ENCODE measurements around the gene BANP.
"Not testable (repeated sequence)": the region's sequence is repeated elsewhere in the genome, so short reads cannot be mapped to it uniquely, and the experiment has no call there.

The BANP gene

DNA sequence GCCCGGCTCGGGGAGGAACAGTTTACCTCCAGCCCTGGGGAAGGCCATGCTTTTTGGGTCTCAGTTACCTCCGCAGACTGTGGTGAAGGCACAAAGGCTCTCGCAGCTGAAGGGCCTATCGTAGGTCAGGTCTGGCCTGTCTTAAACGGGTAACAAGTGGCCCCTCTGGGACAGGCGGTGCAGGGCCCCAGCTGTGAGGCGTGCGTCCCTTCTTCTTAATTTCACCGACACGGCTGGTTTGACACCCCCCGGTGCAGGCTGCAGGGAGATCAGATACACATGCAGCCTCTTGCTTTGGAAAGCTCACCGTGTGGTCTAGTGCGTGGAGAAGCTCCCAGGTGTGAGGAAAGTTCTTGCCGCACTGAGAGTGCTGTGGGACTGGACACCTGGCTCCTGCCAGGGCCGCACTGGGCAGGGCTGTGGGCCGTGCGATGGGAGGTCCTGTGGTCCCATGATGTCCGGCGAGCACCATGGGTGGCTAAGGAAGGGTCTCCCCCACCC lies 162.4 kb downstream of the BANP start:
- DNase-seq, result no peak

DNA sequence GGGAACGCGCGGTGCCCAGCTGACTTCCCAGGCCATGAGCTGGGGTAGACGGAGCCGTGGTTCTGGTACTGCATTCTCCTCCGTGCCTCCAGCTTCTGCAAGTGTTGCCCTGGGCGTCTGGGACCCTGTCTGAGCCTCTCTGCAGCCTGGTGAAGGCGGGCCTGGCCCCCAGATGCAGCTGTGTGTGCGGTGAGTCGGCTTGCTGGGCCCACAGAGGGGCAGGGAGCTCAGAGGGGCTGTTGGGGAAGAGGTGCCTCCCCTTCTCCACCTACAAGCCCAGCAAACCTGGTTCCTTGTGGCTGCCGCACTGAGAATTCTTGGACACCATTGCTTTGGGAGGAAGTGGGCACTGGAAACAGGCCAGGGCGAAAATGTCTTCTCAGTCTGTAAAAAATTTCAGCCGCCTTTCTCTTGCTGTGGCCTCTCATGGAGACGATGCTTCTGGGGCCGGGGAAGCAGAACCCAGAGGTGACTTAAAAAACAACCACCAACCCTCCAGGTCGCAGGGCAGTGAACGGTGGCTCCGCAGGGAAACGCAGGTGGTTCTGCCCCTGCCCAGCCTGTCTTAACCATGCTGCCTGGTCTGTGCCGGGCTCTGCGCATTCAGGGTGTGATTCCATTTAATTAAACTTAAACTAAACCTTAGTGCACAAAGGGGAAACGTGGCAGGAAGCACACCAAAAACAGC lies 163.5 kb downstream of the BANP start:
- not testable (repeated sequence) for DNase-seq

DNA sequence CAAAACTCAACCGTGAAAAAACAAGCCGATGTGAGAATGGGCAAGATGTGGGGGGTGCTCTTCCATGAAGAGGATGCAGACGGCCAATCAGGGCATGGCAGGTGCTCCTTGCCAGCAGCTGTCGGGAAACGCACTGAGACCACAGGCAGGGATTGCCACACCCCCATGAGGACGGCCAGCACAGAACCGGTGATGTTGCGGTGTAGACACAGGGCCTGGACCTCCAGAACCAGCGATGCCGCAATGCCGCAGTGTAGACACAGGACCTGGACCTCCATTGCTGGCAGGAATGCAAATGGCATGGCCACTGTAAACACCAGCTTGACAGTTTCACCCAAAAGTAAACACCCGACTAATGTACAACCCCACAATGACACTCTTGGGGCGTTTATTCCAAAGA lies 164.9 kb downstream of the BANP start:
- no peak for DNase-seq

DNA sequence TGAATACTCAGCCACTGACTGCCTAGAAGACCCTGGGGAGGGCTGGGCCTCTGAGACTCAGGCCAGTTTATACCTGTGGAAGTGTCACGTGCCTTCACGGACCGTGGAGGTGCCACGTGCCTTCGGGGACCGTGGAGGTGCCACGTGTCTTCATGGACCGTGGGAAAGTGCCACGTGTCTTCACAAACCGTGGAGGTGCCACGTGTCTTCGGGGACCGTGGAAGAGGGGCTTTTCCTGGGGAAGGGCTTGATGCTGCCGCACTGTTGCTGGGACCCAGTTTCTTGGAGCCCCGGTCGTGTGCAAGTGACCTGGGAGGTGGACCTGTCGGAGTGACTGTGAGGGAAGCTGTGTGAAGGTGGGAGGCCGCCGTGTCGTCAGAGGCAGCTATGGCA lies 166.2 kb downstream of the BANP start:
- no peak for DNase-seq

DNA sequence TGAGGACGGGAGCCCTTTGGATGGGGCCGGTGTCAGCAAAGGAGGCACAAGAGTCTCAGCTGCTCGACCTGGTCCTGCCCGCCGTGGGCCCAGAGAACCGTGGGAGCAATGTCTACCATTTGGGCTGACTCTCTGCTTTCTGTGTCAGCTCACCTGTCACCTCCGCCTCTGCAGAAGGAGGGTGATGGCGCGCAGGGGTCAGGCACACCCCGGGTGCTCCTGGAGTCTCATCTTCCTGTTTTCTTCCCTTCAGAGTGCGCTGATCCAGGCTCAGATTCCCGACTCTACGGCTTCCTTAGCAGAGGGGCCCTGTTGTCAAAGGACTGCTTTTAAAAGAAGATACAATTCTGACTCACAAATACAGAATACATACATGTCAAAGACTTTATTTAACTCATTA lies 167.1 kb downstream of the BANP start:
- no peak for DNase-seq

DNA sequence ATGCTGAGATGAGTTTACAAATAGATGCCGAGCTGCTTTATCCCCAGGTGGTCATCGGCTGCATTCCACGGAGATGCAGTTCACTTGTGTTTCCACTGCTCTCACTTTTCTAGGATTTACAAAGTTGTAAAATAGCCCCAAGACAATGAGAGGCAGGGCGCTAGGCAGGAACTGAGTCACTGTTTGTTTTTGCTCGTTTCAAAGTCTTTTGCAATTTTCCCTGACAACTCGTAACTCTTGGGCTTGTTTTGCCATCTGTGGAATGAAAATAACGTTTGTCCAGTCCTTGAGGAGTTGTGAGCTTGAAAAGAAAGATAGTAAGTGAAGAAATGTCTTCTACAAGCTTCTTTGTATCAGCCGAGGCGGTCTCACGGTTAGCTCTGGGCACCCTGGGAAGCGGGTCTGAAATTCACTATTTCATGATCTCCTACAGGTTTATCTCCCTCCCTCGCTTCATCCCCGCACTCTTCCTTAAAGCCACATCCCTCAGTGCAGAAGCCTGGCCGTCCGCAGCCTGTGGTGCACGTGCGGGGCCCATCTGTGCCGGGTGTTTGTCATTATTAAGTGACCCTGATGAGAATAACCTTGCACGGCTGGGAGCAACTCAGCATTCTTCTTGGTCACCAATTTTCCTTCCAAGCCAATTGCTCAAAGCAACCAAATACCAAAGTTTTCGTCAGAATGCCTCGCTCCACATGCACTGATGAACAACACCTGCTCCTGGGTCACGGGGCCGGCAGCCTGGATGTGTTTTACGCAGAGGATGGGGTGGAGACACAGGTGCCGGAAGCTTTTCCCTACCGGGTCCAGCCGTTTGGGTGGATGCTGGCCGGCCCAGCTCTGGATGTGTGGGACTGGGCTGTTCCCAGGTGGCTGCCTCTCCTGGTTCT lies 167.9 kb downstream of the BANP start:
- DNase-seq, result not testable (repeated sequence)

DNA sequence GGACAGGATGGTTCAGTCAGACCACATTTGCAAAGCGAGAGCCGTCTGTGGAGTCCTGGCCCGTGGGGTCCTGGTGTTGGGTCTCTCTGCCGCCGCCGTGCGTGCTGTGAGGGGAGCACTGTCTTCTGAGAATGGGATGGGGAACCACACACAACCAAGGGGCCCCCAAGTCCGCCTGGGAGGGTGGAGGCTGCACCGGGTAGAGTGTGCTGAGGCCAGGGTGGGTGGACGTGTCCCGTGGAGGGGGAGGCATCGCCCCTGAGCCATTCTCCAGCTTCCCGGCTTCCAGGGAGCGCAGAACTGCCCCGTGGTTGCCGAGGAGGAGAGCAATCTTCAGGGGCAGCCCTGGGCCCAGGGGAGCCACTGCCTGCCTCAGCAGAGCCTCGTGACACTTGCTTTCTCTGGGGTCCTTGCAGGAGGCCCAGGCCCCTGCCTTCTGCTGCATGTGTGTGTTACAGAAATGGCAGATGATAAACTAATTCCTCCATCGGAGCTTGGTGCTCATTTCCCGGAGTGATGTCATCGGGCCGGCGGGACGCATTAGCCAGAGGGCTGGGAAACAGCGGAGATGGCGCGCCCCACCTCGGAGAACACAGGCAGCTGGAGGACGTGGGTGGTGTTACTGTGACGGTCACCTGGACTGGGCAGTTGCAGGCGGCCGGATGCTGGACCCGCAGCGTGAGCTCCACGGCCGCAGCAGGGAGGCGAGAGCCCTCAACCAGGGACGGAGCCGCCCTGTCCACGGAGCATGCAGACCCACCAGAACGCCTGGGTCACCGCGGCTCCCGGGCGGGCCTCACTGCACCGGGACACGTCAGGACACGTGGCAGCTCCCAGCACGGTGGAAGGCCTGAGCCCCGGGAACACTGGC lies 168.9 kb downstream of the BANP start:
- DNase-seq, result not testable (repeated sequence)

DNA sequence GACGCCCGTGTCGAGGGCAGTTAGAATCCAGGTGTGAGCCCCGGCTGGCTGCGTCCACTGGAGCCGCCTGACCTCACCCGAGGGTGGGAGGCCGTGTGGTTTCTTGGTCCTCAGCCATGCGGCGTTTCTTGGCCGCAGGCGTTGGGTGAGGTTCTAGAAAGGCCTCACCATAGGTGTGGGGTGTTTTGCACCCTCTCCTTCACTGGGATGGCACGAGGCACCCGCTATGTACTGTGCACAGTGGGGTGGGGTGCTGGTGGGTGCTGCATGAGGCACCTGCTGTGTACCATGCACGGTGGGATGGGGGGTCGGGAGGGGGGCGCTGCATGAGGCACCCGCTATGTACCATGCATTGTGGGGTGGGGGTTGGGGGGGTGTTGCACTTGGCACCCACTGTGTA lies 169.6 kb downstream of the BANP start:
- no peak for DNase-seq

DNA sequence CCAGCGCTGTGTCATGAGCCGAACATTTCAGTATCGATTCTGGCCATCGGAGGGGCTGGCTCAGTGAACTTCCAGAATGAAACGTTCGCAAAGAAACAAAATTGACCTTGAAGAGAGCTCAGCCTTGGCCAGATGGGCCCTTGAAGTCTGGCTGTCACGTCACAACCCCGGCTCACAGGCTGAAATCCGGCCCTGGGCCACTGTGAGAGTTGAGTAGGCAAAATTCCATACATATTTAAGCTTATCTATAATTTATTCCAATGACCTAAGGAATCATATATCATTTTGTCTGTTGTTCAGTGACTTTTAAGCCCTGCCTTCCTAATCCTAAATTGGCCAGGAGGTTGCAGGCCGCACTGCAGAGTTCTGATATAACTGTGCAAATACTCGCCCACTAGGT lies 170.2 kb downstream of the BANP start:
- not testable (repeated sequence) for DNase-seq

DNA sequence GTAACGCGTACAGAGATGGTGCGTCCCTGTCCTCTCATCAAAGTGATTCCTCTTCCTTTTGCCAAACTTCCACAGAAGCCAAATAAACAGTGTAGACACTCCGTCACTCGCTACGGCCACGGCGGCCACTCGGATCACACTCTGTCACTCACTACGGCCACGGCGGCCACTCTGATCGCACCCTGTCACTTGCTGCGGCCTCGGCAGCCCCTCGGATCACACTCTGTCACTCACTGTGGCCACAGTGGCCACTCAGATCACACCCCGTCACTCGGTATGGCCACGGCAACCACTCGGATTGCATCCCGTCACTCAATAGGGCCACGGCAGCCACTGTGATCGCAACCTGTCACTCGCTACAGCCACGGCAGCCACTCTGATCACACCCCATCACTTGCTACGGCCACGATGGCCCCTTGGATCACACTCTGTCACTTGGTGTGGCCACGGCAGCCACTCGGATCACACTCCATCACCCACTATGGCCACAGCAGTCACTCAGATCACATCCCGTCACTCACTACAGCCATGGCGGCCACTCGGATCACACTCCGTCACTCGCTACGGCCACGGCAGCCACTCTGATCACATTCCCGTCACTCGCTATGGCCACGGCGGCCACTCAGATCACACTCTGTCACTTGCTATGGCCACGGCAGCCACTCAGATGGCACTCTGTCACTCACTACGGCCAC lies 170.8 kb downstream of the BANP start:
- no peak for DNase-seq

Measured in NCI-H2227 treated with DMSO at 0.1 percent for 48 hours (cell line).